Suprapubic skin (tissue), 4 donors: ENCODE results near the gene RASD1. TPM values are rescaled to one million over a fixed set of nuclear protein-coding genes. Genes with fewer than 3 reads are reported as not detected.

Experiments used
- DNase-seq, 2 donors: peaks; one replicate each; pipeline ENCODE4 v3.0.0-alpha.2; 2019; ENCODE audit warnings: low spot score in 2 of 2
- H3K27ac ChIP-seq: fragments of 200-600 bp; sonication (generic); one replicate; pipeline ENCODE4 v1.5.1; 2019
- H3K27me3 ChIP-seq: fragments of 200-600 bp; sonication (generic); one replicate; pipeline ENCODE4 v1.5.1; 2019
- H3K36me3 ChIP-seq: fragments of 200-600 bp; sonication (generic); one replicate; pipeline ENCODE4 v1.5.1; 2019
- H3K4me1 ChIP-seq: fragments of 200-600 bp; sonication (generic); one replicate; pipeline ENCODE4 v1.5.1; 2019
- H3K4me3 ChIP-seq: fragments of 200-600 bp; sonication (generic); one replicate; pipeline ENCODE4 v1.5.1; 2019; ENCODE audit warnings: mild to moderate bottlenecking
- H3K9me3 ChIP-seq: fragments of 200-600 bp; sonication (generic); one replicate; pipeline ENCODE4 v1.5.1; 2019
- EP300 ChIP-seq: sonication (generic); formaldehyde crosslinking; IDR thresholded peaks from one replicate; pipeline ENCODE4 v1.6.1; 2017; ENCODE audit warnings: antibody characterized with exemption
- POLR2A ChIP-seq, 2 donors: fragments of 450-650 bp; IDR thresholded peaks; one replicate each; pipeline ENCODE4 v1.6.1; 2017; ENCODE audit warnings: antibody characterized with exemption in 2 of 2, mild to moderate bottlenecking in 2 of 2, moderate library complexity in 2 of 2
- POLR2AphosphoS5 ChIP-seq, 3 donors: sonication (generic); formaldehyde crosslinking; IDR thresholded peaks; one replicate each; pipeline ENCODE4 v1.6.1; 2017; ENCODE audit warnings: antibody characterized with exemption in 3 of 3
- WGBS: methylation state at CpG from one replicate; pipeline ENCODE4 v1.1.5; 2018; 5-methylcytosine and 5-hydroxymethylcytosine counted together
- total RNA-seq, 4 donors: library from RNA; depleted of rRNA; stranded (reverse); fragments of >200 nt; gene quantifications; one replicate each; pipeline ENCODE4 v1.1.0, GENCODE V29; 2016
- TF ChIP-seq, protein P1 (sequence below), 2 donors: fragments of 200-600 bp in 1 of 2; fragments of 450-650 bp in 1 of 2; sonication (generic) in 1 of 2; IDR thresholded peaks; one replicate each; pipeline ENCODE4 v1.5.1; 2016 to 2019; ENCODE audit warnings: antibody characterized with exemption in 2 of 2, mild to moderate bottlenecking in 1 of 2, moderate library complexity in 1 of 2

The RASD1 gene
- total RNA-seq, 4 donors from 2014 or later: 11.7 to 31.1 (median 21.5) TPM

DNA sequence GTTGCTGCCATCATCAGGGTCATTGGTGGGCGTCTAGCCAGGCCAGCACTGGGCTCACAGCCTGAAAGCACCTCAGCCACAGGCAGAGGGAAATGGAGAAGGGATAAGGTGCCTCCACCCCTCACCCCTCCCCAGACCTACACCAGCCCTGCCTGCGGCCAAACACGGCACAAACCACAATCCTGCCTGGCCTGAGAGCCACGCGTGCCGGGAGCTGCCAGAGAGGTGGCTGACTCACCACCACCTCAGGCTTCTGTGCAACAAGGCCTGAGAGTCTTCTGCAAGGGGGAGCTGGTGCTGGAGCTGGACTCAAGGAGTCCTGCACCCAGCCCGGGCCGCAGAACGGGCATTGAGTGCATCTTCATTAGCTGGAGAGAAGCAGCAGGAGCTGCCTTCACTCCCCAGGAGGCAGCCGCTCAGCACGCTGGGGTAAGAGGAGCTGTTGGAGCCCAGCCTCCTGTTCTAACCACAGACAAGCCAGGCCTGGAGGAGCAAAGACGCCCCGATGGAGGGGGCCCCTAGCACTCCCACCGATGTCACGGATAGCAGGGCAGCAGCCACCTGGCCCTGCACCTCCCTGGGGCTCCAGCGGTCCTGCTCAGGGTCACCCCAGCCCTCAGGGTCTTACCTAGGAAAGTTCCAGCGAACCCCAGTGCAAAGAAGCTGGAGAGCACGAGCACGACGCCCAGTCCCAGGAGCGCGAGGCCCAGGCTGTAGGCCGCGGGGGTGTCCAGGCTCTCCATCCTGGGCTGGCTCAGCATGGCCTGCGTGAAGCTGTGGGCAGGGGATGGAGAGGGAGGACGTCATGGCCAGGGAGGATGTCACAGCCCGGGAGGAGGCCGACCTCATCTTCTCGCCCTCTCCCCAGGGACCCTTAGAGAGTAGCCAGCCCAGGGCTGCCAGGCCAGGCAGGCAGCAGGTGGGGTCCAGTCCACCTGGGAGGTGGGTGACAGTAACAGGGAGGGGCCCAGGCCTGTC is 16.0 kb upstream of the RASD1 start:
- DNase-seq: no peak
- H3K4me3 ChIP-seq: no peak overlapping the region
- H3K36me3 ChIP-seq: peaks cover 6% of the 10 kb centered on the region
- WGBS: 62% methylated on average over 15 of the region's 29 CpGs
- TF ChIP-seq EP300 (no peak), POLR2AphosphoS5 (IDR thresholded peaks at IDR 0.05) (no peak), POLR2A (IDR thresholded peaks at IDR 0.05) (no peak)
- TF ChIP-seq, protein P1, sequence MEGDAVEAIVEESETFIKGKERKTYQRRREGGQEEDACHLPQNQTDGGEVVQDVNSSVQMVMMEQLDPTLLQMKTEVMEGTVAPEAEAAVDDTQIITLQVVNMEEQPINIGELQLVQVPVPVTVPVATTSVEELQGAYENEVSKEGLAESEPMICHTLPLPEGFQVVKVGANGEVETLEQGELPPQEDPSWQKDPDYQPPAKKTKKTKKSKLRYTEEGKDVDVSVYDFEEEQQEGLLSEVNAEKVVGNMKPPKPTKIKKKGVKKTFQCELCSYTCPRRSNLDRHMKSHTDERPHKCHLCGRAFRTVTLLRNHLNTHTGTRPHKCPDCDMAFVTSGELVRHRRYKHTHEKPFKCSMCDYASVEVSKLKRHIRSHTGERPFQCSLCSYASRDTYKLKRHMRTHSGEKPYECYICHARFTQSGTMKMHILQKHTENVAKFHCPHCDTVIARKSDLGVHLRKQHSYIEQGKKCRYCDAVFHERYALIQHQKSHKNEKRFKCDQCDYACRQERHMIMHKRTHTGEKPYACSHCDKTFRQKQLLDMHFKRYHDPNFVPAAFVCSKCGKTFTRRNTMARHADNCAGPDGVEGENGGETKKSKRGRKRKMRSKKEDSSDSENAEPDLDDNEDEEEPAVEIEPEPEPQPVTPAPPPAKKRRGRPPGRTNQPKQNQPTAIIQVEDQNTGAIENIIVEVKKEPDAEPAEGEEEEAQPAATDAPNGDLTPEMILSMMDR (IDR thresholded peaks at IDR 0.05): no peak
- H3K27ac ChIP-seq: no peak overlapping the region
- H3K4me1 ChIP-seq: peaks cover 19% of the 10 kb centered on the region
- H3K9me3 ChIP-seq: no peaks in the 10 kb centered on the region
- H3K27me3 ChIP-seq: no peaks in the 10 kb centered on the region

DNA sequence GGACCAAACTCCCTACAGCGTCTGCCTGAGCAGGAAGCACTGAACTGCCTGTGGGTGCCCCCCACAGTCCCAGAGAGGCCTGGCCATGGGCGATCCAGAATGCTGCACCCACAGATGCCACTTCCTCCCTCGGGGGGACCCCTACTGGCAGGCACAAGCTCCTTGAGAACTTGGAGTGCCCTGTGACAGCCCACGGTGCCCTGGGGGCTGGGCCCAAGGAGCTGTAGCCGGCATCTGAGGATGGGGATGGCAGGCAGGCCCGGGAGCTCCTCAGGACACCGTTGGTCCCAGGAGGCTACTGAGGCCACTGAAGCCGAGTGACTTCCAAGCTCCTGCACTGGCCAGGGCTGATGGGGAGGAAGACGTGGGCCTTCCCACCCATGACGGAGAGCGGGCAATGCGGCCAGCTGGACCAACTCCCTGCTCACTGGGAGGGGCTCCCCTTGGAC is 15.1 kb upstream of the RASD1 start:
- no peak overlapping the region for H3K27ac ChIP-seq
- H3K4me1 ChIP-seq: peaks cover 27% of the 10 kb centered on the region
- TF ChIP-seq POLR2AphosphoS5 (IDR thresholded peaks at IDR 0.05) (no peak), EP300 (no peak), POLR2A (IDR thresholded peaks at IDR 0.05) (no peak)
- TF ChIP-seq, protein P1 (IDR thresholded peaks at IDR 0.05): no peak
- 68% methylated on average over 7 of the region's 12 CpGs for WGBS
- H3K9me3 ChIP-seq: no peaks in the 10 kb centered on the region
- no peak overlapping the region for H3K4me3 ChIP-seq
- no peaks in the 10 kb centered on the region for H3K27me3 ChIP-seq
- no peak for DNase-seq
- H3K36me3 ChIP-seq: peaks cover 6% of the 10 kb centered on the region

DNA sequence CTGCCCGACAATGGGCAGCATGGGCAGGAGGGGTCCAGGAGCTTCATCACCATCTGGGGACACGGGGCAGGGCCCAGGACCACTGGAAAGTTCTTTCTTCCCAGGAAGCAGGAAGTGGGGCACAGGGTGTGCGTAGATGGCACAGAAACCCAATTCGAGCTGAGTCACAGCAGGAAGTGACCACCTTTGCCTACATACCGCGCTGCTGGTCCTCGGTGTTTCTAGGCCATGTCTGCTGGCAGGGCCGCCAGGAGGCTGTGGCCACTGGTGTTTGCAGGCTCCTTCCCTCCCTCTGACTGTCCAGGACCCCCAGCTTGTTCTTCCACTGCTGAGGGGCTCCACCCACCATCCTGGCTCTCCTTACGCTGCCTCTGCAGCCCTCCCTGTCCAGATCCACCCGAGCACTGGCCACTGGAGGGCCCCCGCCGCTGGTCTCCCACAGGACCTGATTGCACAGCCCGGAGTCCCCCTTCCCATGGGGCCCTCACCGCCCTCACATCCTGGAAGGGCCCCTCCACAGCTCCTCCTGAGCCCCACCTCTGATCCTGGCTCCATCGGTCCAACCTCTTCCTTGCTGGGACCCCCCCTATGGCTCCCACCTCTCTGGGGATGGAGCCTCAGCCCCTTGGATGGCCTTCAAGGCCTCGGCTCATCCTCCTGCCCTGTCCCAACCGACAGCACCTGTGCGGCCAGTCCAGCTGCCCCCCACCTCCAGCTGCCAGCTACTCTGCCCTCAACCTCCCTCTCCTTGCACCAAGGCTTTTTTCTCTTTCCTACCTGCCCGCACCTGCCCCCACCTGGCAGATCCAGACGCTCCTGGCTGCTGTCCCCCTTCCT is 14.5 kb upstream of the RASD1 start:
- no peak for DNase-seq
- 87% methylated on average over 19 of the region's 20 CpGs for WGBS
- TF ChIP-seq POLR2AphosphoS5 (IDR thresholded peaks at IDR 0.05): no peak
- TF ChIP-seq, protein P1 (IDR thresholded peaks at IDR 0.05): no peak
- TF ChIP-seq EP300: no peak
- TF ChIP-seq POLR2A (IDR thresholded peaks at IDR 0.05): no peak
- peaks cover 29% of the 10 kb centered on the region for H3K4me1 ChIP-seq
- no peak overlapping the region for H3K27ac ChIP-seq
- no peaks in the 10 kb centered on the region for H3K27me3 ChIP-seq
- no peaks in the 10 kb centered on the region for H3K9me3 ChIP-seq
- H3K36me3 ChIP-seq: peaks cover 6% of the 10 kb centered on the region
- H3K4me3 ChIP-seq: no peak overlapping the region

DNA sequence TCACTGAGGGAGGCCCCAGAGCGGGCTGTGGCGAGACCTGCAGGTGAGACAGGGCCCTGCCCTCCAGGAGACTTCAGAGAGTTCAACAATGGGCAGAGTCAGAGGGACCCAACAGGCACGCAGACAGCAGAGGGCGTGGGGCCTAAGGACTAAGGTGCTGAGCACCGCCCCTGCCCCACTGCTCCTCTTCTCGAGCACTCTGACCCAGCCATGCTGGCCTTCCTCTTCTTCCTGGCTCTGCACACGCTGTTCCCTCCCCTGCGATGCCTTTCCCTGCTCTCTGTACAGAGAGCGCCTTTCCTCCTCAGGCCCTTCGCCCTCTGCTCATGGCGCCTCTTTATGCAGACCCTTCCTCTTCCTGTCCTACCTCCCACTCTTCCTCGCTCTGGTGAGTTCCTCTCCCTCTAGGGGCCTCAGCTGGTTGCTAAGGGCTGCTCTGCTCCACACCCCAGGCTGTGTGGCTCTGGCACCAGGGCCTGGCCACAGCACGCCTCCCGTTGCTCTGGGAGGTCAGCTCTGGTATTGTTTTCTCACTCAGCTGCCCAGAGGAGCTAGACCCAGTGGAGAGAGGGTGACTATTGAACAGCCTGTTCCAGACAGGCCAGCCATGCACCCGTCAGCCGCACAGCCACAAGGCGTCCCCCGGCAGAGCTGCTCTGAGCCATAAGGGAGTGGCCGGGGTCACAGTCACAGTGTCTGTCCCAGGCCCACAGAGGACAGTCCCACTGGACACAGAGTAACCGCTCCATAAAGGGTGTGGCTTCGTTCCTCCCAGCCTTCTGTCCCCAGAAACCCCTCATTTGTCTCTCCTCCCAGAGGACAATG is 13.6 kb upstream of the RASD1 start:
- no peak overlapping the region for H3K4me3 ChIP-seq
- H3K4me1 ChIP-seq: peaks cover 29% of the 10 kb centered on the region
- H3K27ac ChIP-seq: no peak overlapping the region
- WGBS: 88% methylated on average over 19 of the region's 21 CpGs
- H3K9me3 ChIP-seq: no peaks in the 10 kb centered on the region
- no peak for DNase-seq
- TF ChIP-seq, protein P1 (IDR thresholded peaks at IDR 0.05): no peak
- TF ChIP-seq EP300 (no peak), POLR2A (IDR thresholded peaks at IDR 0.05) (no peak), POLR2AphosphoS5 (IDR thresholded peaks at IDR 0.05) (no peak)
- peaks cover 6% of the 10 kb centered on the region for H3K36me3 ChIP-seq
- H3K27me3 ChIP-seq: no peaks in the 10 kb centered on the region
